ENCODE data around the gene NYAP2.

NYAP2 gene

GRCh38 chr2:225637259-225637658 lies 237.7 kb downstream of the NYAP2 start:
- no peak for DNase-seq

GRCh38 chr2:225640550-225640949 lies 241.0 kb downstream of the NYAP2 start:
- no peak for DNase-seq

GRCh38 chr2:225649274-225649673 lies 249.8 kb downstream of the NYAP2 start:
- no peak for DNase-seq

- no peak for DNase-seq
Measured at GRCh38 chr2:225650041-225650440, 250.5 kb downstream of the NYAP2 start.

GRCh38 chr2:225660262-225661131 lies 261.0 kb downstream of the NYAP2 start:
- peak; percentile 52 to 61 for DNase-seq

- no peak for DNase-seq
Measured at GRCh38 chr2:225662101-225662500, 262.6 kb downstream of the NYAP2 start.

GRCh38 chr2:225667445-225667844 lies 267.9 kb downstream of the NYAP2 start:
- no peak for DNase-seq

- DNase-seq: peak in 1 of 2 donors; percentile 49
Measured at GRCh38 chr2:225668606-225669266, 269.2 kb downstream of the NYAP2 start.

GRCh38 chr2:225670111-225670974 lies 270.8 kb downstream of the NYAP2 start:
- DNase-seq: no peak

GRCh38 chr2:225678792-225679191 lies 279.3 kb downstream of the NYAP2 start:
- DNase-seq: no peak

- no peak for DNase-seq
Measured at GRCh38 chr2:225683258-225683657, 283.7 kb downstream of the NYAP2 start.

- no peak for DNase-seq
Measured at GRCh38 chr2:225690153-225690552, 290.6 kb downstream of the NYAP2 start.

- DNase-seq: no peak
Measured at GRCh38 chr2:225691711-225692110, 292.2 kb downstream of the NYAP2 start.

GRCh38 chr2:225693259-225693658 lies 293.7 kb downstream of the NYAP2 start:
- DNase-seq: no peak

GRCh38 chr2:225694664-225695063 lies 295.2 kb downstream of the NYAP2 start:
- no peak for DNase-seq

- DNase-seq: no peak
Measured at GRCh38 chr2:225697936-225698335, 298.4 kb downstream of the NYAP2 start.
